ENCODE measurements around the gene RSPO4.

RSPO4 gene

DNA sequence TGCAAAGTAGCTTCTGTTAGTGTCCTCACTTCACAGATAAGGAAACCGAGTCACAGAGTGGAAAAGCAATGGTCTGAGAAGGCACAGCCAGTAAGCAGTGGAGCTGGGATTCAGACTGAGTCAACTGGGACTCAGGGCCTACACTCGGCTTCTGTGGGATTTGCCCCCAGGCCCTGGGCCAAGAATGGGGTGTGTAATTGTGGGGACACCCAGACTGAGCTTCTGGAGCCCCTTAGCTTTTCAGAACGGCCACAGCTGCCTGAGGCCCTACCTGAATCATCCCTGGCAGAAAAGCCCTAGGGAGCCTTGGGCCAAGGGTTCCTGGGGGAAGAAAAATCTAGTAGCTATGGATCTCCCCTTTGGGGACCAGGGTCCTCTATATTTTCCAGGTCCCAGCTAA is 92.5 kb downstream of the RSPO4 start:
- no peak for DNase-seq (ENCODE audit: low spot score)
